NCI-H2196 treated with DMSO at 0.1 percent for 48 hours (cell line): ENCODE results near the gene NAP1L4.
"Not testable (repeated sequence)": the region's sequence is repeated elsewhere in the genome, so short reads cannot be mapped to it uniquely, and the experiment has no call there.

Source experiments
- DNase-seq: peaks from one replicate; lab custom pipeline; 2025; ENCODE audit not compliant: unreplicated experiment; lab: John Stamatoyannopoulos, UW

The NAP1L4 gene

GRCh38 chr11:2938458-2939418, 53.4 kb downstream of the NAP1L4 start:
- not testable (repeated sequence) for DNase-seq

GRCh38 chr11:2937641-2938457, 54.3 kb downstream of the NAP1L4 start:
- not testable (repeated sequence) for DNase-seq

- peak; percentile 47 for DNase-seq
Measured at GRCh38 chr11:2934611-2935239, 57.4 kb downstream of the NAP1L4 start.

GRCh38 chr11:2934021-2934550, 58.0 kb downstream of the NAP1L4 start:
- DNase-seq = no peak

- DNase-seq = peak; percentile 44
Measured at GRCh38 chr11:2933375-2934020, 58.6 kb downstream of the NAP1L4 start.

- DNase-seq = no peak
Measured at GRCh38 chr11:2932850-2933251, 59.3 kb downstream of the NAP1L4 start.

GRCh38 chr11:2931771-2932738, 60.1 kb downstream of the NAP1L4 start:
- DNase-seq = no peak

GRCh38 chr11:2931420-2931746, 60.7 kb downstream of the NAP1L4 start:
- DNase-seq = no peak

GRCh38 chr11:2930704-2931419, 61.3 kb downstream of the NAP1L4 start:
- DNase-seq = peak; percentile 78

GRCh38 chr11:2929950-2930703, 62.0 kb downstream of the NAP1L4 start:
- peak; percentile 35 for DNase-seq

- DNase-seq = no peak
Measured at GRCh38 chr11:2929531-2929949, 62.6 kb downstream of the NAP1L4 start.

GRCh38 chr11:2928605-2929530, 63.3 kb downstream of the NAP1L4 start, which contains the start of gene PHLDA2:
Gene PHLDA2, minus strand, starts transcription at chr11:2929420. Its CDS starts 56 bp downstream, at chr11:2929364.
- DNase-seq = peak; percentile 34

GRCh38 chr11:2927851-2928604, 64.1 kb downstream of the NAP1L4 start:
- DNase-seq = no peak

- DNase-seq = no peak
Measured at GRCh38 chr11:2927121-2927800, 64.9 kb downstream of the NAP1L4 start.

- no peak for DNase-seq
Measured at GRCh38 chr11:2926611-2927051, 65.5 kb downstream of the NAP1L4 start.
